ENCODE measurements around the gene TNFRSF18. TPM values are rescaled to one million over a fixed set of nuclear protein-coding genes. Genes with fewer than 3 reads are reported as not detected.
A peak's percentile ranks its signal among the peaks of the same experiment; 100 is the strongest.

TNFRSF18 gene
- total RNA-seq, 3 donors from 2014 or later: 1.6 to 2.2 (median 2.2) TPM

- ATAC-seq: no peak
- TF ChIP-seq CTCF (IDR thresholded peaks at IDR 0.05): no peak
- intact Hi-C loops (cut with DNase I, micrococcal nuclease): no loop called here
- no peak overlapping the region for H3K4me3 ChIP-seq
- peaks cover 24% of the 10 kb centered on the region for H3K4me1 ChIP-seq (ENCODE audit: low read depth)
- peaks cover 13% of the 10 kb centered on the region for H3K36me3 ChIP-seq (ENCODE audit: low read depth)
- no peaks in the 10 kb centered on the region for H3K9me3 ChIP-seq
- DNase-seq: no peak
These were observed 21.0 kb upstream of the TNFRSF18 start for GRCh38 chr1:1227386-1227785.

DNA sequence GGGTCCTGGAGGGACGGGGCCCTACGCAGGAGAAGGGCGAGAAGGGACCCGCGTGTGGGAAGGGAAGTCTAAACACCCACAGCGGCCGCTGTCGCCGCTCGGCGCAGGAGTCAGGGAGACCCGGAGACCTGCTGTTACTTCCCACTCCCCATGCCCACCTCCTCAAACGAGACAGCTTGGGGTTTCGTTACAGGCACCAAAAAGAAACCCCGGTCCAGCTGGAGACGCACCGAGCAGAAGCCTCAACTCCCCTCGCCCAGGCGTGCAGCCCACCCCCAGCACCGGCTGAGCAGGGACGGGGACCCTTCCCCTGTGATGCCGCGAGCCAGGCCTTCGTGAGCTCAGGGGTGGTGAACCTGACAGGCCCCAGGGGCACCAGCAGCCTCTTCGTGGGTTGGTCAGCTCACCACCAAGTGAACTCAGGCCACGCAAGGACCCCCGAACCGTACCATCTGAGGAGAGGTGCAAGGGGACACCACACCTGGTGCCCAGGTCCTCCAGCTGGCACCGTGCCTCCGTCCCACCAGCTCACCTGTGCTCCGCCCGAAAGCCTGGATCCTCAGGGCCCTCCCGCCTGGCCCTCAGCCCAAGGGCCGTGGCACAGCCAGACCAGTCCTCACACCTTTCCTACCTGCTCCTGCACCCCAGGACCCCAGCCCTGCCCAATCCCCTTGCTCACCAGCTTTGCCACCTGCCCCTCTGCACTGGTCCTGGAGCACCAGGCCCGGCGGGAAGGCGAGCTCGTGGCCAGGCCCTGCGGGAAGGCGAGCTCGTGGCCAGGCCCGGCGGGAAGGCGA is 20.4 kb upstream of the TNFRSF18 start:
- ATAC-seq (no peak), DNase-seq (no peak)
- Histone ChIP-seq H3K4me1 (ENCODE audit: low read depth) (peaks cover 30% of the 10 kb centered on the region), H3K4me3 (no peak overlapping the region), H3K9me3 (no peaks in the 10 kb centered on the region), H3K36me3 (ENCODE audit: low read depth) (peaks cover 13% of the 10 kb centered on the region)
- no peak for TF ChIP-seq CTCF (IDR thresholded peaks at IDR 0.05)
- intact Hi-C loops (cut with DNase I, micrococcal nuclease): no loop called here

DNA sequence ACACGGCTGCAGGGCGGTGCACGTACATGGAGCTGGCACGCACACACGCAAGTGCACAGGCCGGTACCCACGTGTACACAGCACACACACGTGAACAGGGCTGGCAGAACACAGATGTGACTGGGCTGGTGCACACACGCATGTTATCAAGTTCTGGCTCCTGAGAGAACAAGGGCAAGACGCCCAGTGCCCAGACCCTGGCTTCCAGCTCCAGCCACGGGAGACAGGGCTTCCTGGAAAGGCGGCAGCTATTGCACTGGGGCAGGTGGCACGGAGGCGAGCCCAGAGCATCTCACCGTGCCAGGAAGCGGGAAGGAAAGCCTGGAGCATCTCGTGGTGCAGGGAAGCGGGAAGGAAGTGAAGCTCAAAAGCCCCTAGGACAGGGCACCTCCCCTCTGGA is 19.5 kb upstream of the TNFRSF18 start:
- ATAC-seq: no peak
- Histone ChIP-seq H3K36me3 (ENCODE audit: low read depth) (peaks cover 13% of the 10 kb centered on the region), H3K4me1 (ENCODE audit: low read depth) (peaks cover 31% of the 10 kb centered on the region), H3K4me3 (no peak overlapping the region), H3K9me3 (no peaks in the 10 kb centered on the region)
- DNase-seq: no peak
- intact Hi-C loops (cut with DNase I, micrococcal nuclease): no loop called here
- no peak for TF ChIP-seq CTCF (IDR thresholded peaks at IDR 0.05)

DNA sequence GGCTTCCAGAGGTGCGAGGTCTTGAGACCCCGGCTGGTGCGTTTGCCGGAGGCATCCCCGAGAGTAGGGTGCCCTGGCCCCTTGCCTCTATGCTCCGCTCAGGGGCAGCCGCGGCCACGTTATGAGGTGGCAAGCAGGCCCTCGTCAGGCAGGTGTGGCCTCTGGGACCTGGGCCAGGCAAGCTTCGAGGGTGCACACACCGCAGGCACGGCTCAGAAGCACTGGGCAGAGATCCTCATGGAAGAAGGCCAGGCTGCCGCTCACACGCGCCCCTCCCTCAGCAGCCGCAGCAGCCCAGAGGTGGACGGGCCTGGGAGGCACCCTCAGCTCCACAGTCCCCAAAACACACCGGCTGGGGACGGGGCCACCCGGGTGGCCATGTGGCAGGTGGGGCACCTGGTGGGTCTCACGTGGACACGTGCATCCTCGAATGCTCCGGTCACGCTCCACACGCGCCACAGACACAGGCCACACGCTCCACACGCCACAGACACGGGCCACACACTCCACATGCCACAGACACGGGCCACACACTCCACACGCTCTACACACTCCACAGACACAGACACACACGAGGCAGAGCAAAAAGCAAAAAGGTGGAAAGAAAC is 18.9 kb upstream of the TNFRSF18 start:
- intact Hi-C loops (cut with DNase I, micrococcal nuclease): no loop called here
- H3K4me3 ChIP-seq: no peak overlapping the region
- DNase-seq: peak in 1 of 3 donors; percentile 57

DNA sequence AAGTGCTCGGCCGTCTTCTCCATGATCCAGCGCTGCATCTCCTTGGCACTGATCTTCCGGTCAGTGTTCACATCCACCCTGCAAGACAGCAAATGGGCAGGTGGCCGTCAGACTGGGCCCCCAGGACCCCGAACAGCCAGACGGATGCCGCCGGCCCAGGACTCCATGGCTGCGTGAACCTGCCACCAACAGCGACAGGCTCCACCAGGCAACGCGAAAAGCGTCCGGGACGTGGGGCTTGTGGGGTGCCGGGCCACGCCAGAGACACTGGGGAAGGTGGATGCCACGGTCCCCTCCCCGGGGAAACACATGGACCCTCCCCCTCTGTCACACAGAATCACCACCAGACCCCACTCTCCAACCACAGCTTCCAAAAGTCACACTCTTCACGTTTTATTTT is 17.5 kb upstream of the TNFRSF18 start:
- Histone ChIP-seq H3K4me3 (no peak overlapping the region), H3K9me3 (no peaks in the 10 kb centered on the region), H3K4me1 (ENCODE audit: low read depth) (peaks cover 14% of the 10 kb centered on the region), H3K36me3 (ENCODE audit: low read depth) (peaks cover 13% of the 10 kb centered on the region)
- ATAC-seq: no peak
- intact Hi-C loops (cut with DNase I, micrococcal nuclease): no loop called here
- no peak for TF ChIP-seq CTCF (IDR thresholded peaks at IDR 0.05)
- no peak for DNase-seq

More for the DNA sequence above, 18.9 kb upstream of the TNFRSF18 start:
- no peak for TF ChIP-seq CTCF (IDR thresholded peaks at IDR 0.05)
- Histone ChIP-seq H3K4me1 (ENCODE audit: low read depth) (peaks cover 26% of the 10 kb centered on the region), H3K36me3 (ENCODE audit: low read depth) (peaks cover 13% of the 10 kb centered on the region), H3K9me3 (no peaks in the 10 kb centered on the region)
- peak; percentile 23 for ATAC-seq
